Pancreas (tissue), 10 donors: ENCODE results near the gene SCARF2. TPM values are rescaled to one million over a fixed set of nuclear protein-coding genes. Genes with fewer than 3 reads are reported as not detected.
"Not testable (repeated sequence)": the region's sequence is repeated elsewhere in the genome, so short reads cannot be mapped to it uniquely, and the experiment has no call there.

Experiments
- ATAC-seq, 4 donors: fragments of 200-7000 bp; cut with Tn5 transposase; one replicate each; pipeline versions ENCODE4 v1.8.0 to v1.9.1; 2020; ENCODE audit warnings: mild to moderate bottlenecking in 4 of 4, moderate library complexity in 4 of 4
- DNase-seq, 6 donors: peaks; one replicate each; pipeline ENCODE4 v3.0.0-alpha.2; 2020
- FAIRE-seq: peaks from 2 replicates; lab custom pipeline; 2012; peaks lifted over from hg19 to GRCh38; lab: Jason Lieb, UNC
- H3K27ac ChIP-seq, 4 donors: fragments of 200-600 bp; sonication (generic); 1 replicate in 3 of 4; 2 replicates in 1 of 4; pipeline versions ENCODE4 v1.5.0 to v1.8.0; 2020
- H3K27me3 ChIP-seq, 4 donors: fragments of 200-600 bp; one replicate each; pipeline ENCODE4 v1.8.0; 2021
- H3K36me3 ChIP-seq, 3 donors: fragments of 200-600 bp; sonication (generic) in 1 of 3; one replicate each; pipeline versions ENCODE4 v1.5.0 to v1.8.0; 2020 to 2021
- H3K4me1 ChIP-seq, 3 donors: fragments of 200-600 bp; one replicate each; pipeline ENCODE4 v1.8.0; 2021
- H3K4me3 ChIP-seq, 4 donors: fragments of 200-600 bp; sonication (generic) in 2 of 4; one replicate each; pipeline versions ENCODE4 v1.5.0 to v1.8.0; 2020 to 2021
- H3K9me3 ChIP-seq, 4 donors: fragments of 200-600 bp; one replicate each; pipeline ENCODE4 v1.8.0; 2021
- WGBS, 2 donors: extraction: QIAGEN DNeasy Blood & Tissue Kit; methylation state at CpG; one replicate each; pipeline ENCODE4 v1.1.7; 2013; 5-methylcytosine and 5-hydroxymethylcytosine counted together
- intact Hi-C, 3 donors: fragments of 100-400 bp; cut with DNase I; formaldehyde crosslinking; loops; one replicate each; pipeline versions ENCODE4 v1.11.1 to v1.14.2; 2022
- polyA plus RNA-seq, 2 donors: library from polyadenylated mRNA; stranded (reverse); fragments of 200-250 nt; gene quantifications; one replicate each; pipeline ENCODE4 v1.2.3, GENCODE V29; 2013
- total RNA-seq, 6 donors: library from RNA; stranded (reverse); fragmentation: NEBNext Ultra II Directional in 4 of 6; extraction: Animal tissue kit (Norgen Biotek cat#: 25700) in 4 of 6; gene quantifications; one replicate each; pipeline versions ENCODE4 v1.2.1 to v1.2.4, GENCODE V29; 2021 to 2023
- TF ChIP-seq, protein P1 (sequence below), 4 donors: fragments of 200-600 bp; sonication (generic) in 3 of 4; IDR thresholded peaks; one replicate each; pipeline versions ENCODE4 v1.5.0 to v1.8.0; 2021; ENCODE audit warnings: antibody characterized with exemption in 4 of 4
- donor health status: healthy with polysubstance abuse.
- donor health status: DM: no; HTN: no; CAD: no; lungs with moderate emphysema.
- donor health status: DM: no; HTN: no; CAD: no.
- donor health status: control.
- donor health status: control.
- donor health status: Bipolar disorder and iron deficiency.
- donor health status: DM: yes; HTN: yes; CAD: no.
- donor health status: DM: no; HTN: no; CAD: no.
- donor health status: DM: no; HTN: no; CAD: no.
- donor health status: DM: yes; HTN: yes; CAD: no.

The SCARF2 gene
- total and polyA plus RNA-seq, 8 donors: 1.1 to 5.2 (median 1.5) TPM

- Histone ChIP-seq H3K4me3 (no peak overlapping the region), H3K27me3 (peaks cover 0 to 4% (median 0%) of the 10 kb centered on the region in 4 donors), H3K27ac (no peak overlapping the region), H3K9me3 (no peaks in the 10 kb centered on the region), H3K4me1 (no peaks in the 10 kb centered on the region), H3K36me3 (no peaks in the 10 kb centered on the region)
- WGBS, 2 donors: 66 to 81% methylated on average over 2 of the region's 2 CpGs
- no peak for DNase-seq
- TF ChIP-seq, protein P1, sequence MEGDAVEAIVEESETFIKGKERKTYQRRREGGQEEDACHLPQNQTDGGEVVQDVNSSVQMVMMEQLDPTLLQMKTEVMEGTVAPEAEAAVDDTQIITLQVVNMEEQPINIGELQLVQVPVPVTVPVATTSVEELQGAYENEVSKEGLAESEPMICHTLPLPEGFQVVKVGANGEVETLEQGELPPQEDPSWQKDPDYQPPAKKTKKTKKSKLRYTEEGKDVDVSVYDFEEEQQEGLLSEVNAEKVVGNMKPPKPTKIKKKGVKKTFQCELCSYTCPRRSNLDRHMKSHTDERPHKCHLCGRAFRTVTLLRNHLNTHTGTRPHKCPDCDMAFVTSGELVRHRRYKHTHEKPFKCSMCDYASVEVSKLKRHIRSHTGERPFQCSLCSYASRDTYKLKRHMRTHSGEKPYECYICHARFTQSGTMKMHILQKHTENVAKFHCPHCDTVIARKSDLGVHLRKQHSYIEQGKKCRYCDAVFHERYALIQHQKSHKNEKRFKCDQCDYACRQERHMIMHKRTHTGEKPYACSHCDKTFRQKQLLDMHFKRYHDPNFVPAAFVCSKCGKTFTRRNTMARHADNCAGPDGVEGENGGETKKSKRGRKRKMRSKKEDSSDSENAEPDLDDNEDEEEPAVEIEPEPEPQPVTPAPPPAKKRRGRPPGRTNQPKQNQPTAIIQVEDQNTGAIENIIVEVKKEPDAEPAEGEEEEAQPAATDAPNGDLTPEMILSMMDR (IDR thresholded peaks at IDR 0.05): no peak
- intact Hi-C loops: no loop called here
- peak; percentile 73 for FAIRE-seq
- no peak for ATAC-seq
Observed at GRCh38 chr22:20386336-20386735, 51.3 kb downstream of the SCARF2 start.

GRCh38 chr22:20384865-20385264 lies 52.8 kb downstream of the SCARF2 start:
- H3K4me1 ChIP-seq: no peaks in the 10 kb centered on the region
- H3K9me3 ChIP-seq: no peaks in the 10 kb centered on the region
- 76 to 90% methylated on average over 6 of the region's 6 CpGs for WGBS, 2 donors
- DNase-seq (no peak), FAIRE-seq (no peak), ATAC-seq (no peak)
- H3K36me3 ChIP-seq: no peaks in the 10 kb centered on the region
- peaks cover 0 to 4% (median 0%) of the 10 kb centered on the region in 4 donors for H3K27me3 ChIP-seq
- H3K4me3 ChIP-seq: no peak overlapping the region
- intact Hi-C loops: no loop called here
- TF ChIP-seq, protein P1 (IDR thresholded peaks at IDR 0.05): no peak
- H3K27ac ChIP-seq: no peak overlapping the region

- intact Hi-C loops: no loop called here
- no peak for ATAC-seq
Observed at GRCh38 chr22:20384171-20384570, 53.5 kb downstream of the SCARF2 start.

DNA sequence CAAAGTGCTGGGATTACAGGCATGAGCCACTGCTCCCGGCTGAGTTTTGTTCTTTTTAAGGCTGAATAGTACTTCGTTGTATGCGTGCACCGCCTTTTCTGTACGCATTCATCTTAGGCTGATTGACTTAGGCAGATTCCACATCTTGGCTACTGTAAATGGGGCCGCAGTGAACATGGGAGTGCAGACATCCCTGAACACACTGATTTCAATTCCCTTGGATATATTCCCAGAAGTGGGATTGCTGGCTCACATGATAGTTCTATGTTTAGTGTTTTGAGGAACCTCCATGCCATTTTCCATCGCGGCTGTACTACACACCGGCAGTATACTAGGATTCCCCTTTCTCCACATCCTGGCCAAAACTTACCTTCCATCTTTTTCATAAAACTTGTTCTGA lies 54.1 kb downstream of the SCARF2 start:
- H3K27me3 ChIP-seq: peaks cover 0 to 4% (median 0%) of the 10 kb centered on the region in 4 donors
- no peaks in the 10 kb centered on the region for H3K9me3 ChIP-seq
- TF ChIP-seq, protein P1 (IDR thresholded peaks at IDR 0.05): no peak
- H3K36me3 ChIP-seq: no peaks in the 10 kb centered on the region
- WGBS, 2 donors: 79 to 82% methylated on average over 9 of the region's 9 CpGs
- intact Hi-C loops: no loop called here
- no peak overlapping the region for H3K4me3 ChIP-seq
- no peak overlapping the region for H3K27ac ChIP-seq
- FAIRE-seq: no peak
- DNase-seq: no peak
- no peak for ATAC-seq
- no peaks in the 10 kb centered on the region for H3K4me1 ChIP-seq

More at GRCh38 chr22:20384171-20384570, 53.5 kb downstream of the SCARF2 start:
- Histone ChIP-seq H3K4me3 (no peak overlapping the region), H3K36me3 (no peaks in the 10 kb centered on the region), H3K9me3 (no peaks in the 10 kb centered on the region), H3K27ac (no peak overlapping the region), H3K27me3 (peaks cover 0 to 4% (median 0%) of the 10 kb centered on the region in 4 donors), H3K4me1 (no peaks in the 10 kb centered on the region)
- TF ChIP-seq, protein P1 (IDR thresholded peaks at IDR 0.05): no peak
- FAIRE-seq (no peak), DNase-seq (no peak)
- 61 to 80% methylated on average over 2 of the region's 2 CpGs for WGBS, 2 donors

GRCh38 chr22:20380486-20380885 lies 57.1 kb downstream of the SCARF2 start:
- H3K9me3 ChIP-seq: no peaks in the 10 kb centered on the region
- no peaks in the 10 kb centered on the region for H3K27me3 ChIP-seq
- H3K4me3 ChIP-seq: no peak overlapping the region
- H3K27ac ChIP-seq: no peak overlapping the region
- no peak for DNase-seq
- 16 to 36% methylated on average over 1 of the region's 1 CpG for WGBS, 2 donors
- ATAC-seq: no peak
- no peak for FAIRE-seq
- TF ChIP-seq, protein P1 (IDR thresholded peaks at IDR 0.05): no peak
- no peaks in the 10 kb centered on the region for H3K36me3 ChIP-seq
- no peaks in the 10 kb centered on the region for H3K4me1 ChIP-seq
- intact Hi-C loops: no loop called here

GRCh38 chr22:20378684-20379083 lies 58.9 kb downstream of the SCARF2 start:
- H3K4me1 ChIP-seq, ATAC-seq, H3K27ac ChIP-seq, H3K9me3 ChIP-seq, intact Hi-C loops, DNase-seq, H3K4me3 ChIP-seq, H3K36me3 ChIP-seq, H3K27me3 ChIP-seq, FAIRE-seq: not testable (repeated sequence)
- WGBS, 2 donors: 91 to 92% methylated on average over 5 of the region's 5 CpGs
